ENCODE results near the gene UTP11.
"Not testable (repeated sequence)": the region's sequence is repeated elsewhere in the genome, so short reads cannot be mapped to it uniquely, and the experiment has no call there.

UTP11 gene

DNA sequence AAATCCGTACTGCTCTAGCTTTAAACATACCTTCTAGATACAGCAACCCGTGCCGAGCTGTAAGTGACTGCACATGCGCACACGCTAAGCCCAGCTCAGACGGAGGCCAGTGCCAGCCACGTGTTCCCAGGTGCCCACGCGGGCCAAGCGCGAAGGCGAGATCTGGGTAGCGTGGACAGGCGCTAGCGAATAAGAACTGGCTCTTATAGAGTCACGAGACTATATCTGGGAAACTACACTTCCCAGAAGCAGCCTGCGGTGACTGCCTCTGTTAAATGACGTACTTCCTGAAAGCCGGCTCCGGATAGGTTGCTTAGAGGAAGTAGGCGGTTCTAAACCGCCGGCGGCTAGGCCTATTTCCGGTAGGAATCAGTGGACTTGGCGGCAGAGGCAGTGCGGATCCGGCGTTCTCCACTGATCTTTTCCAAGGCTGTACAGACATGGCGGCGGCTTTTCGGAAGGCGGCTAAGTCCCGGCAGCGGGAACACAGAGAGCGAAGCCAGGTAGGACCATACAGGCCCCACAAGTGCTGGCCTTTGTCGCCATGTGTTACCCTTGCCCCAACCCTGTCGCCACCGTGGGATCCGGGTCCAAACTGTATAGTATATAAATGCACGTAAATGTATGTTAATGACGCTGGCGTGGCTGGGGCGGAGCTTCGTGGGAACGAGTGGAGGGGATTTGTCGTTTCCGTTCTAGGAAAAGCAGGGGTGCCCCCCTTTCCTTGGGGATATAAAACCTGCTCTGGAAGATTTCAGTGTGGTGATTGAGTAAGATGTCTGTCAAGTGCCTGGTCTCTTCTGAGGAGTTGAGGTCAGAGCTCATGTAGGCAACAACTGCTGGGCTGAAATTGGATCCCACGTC is at the start of gene UTP11:
Gene UTP11 (plus strand): TSS at position 372 of the 864 bp plus-strand sequence. CDS start 69 bp downstream, at position 441.
- DNase-seq: peak; percentile 100

DNA sequence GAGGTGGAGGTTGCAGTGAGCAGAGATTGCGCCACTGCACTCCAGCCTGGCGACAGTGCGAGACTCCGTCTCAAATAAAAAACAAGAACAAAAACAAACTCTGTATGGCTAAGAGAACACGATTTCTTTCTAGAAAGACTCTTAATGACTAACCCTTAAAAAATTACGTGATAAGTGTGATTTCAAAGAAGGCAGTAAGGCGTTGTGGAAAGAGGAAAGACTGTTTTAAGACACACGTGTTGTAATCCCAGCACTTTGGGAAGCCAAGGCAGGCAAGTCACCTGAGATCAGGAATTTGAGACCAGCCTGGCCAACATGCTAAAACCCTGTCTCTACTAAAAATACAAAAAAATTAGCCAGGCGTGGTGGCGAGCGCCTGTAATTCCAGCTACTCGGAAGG is 48.4 kb upstream of the UTP11 start:
- not testable (repeated sequence) for DNase-seq

DNA sequence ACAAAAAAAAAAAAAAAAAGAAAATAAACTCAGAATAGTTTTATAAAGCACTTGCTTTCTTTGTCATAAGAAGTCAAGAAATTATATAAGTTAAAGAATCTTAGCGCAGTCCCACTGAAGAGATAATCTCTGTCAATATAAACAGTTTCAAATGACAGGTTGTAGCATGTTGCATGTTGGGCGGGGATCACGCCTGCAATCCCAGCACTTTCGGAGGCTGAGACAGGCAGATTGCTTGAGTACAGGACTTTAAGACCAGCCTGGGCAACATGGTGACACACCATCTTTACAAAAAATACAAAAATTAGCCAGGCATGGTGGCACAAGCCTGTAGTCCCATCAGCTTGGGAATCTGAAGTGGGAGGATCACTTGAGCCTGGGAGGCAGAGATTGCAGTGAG is 47.2 kb upstream of the UTP11 start:
- DNase-seq: no peak

DNA sequence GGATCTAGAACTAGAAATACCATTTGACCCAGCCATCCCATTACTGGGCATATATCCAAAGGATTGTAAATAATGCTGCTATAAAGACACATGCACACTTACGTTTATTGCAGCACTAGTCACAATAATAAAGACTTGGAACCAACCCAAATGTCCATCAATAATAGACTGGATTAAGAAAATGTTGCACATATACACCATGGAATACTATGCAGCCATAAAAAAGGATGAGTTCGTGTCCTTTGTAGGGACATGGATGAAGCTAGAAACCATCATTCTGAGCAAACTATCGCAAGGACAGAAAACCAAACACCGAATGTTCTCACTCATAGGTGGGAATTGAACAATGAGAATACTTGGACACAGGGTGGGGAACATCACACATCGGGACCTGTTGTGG is 38.9 kb upstream of the UTP11 start:
- not testable (repeated sequence) for DNase-seq

DNA sequence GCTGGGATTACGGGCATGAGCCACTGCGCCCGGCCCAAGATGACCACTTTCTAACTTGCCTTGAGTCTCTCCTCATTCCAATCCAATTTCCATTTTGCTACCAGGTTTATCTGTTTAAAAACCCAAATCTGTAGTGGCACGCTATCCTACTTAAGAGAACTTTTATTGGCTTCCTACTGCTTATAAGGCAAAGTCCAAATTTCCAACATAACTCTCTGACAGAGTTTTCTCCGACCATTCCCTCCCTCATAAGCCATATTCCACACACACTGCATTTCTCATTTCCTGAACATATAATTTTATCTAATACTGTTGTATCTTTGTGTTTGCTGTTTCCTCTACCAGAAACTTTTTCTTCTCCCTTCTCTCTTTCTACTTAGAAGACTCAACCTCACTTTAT is 38.0 kb upstream of the UTP11 start:
- no peak for DNase-seq

DNA sequence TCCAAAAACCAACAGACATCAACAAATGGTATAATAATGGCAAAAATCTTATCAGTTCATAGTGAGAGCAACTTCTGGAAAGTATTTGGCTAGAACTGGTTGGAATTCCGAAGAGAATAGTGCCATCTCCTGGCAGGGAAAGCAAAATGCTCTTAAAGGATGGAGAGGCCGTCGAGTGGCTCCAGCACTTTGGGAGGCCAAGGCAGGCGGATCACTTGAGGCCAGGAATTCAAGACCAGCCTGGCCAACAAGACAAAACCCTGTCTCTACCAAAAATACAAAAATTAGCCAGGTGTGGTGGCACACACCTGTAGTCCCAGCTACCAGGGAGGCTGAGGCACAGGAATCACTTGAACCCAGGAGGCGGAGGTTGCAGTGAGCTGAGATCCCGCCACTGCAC is 37.5 kb upstream of the UTP11 start:
- peak; percentile 19 for DNase-seq

DNA sequence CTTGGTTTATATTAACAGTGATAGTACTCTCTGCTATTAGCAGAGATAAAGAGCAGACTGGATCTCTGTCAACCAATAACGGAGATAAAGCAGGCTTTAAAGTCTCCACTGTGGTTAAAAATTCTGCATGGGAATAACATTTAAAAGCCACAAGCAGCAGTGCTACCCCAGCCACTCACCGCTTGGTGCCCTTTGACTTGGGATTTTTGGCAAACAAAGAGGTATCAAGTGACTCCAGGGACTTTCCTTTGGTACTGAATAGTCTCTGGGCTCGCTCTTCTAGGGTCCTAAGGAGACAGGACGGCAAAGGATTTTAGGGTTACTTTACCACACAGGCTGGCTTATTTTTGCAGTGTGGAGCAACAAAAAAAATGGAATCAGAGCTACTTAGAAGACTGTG is 34.0 kb upstream of the UTP11 start:
- DNase-seq: no peak

DNA sequence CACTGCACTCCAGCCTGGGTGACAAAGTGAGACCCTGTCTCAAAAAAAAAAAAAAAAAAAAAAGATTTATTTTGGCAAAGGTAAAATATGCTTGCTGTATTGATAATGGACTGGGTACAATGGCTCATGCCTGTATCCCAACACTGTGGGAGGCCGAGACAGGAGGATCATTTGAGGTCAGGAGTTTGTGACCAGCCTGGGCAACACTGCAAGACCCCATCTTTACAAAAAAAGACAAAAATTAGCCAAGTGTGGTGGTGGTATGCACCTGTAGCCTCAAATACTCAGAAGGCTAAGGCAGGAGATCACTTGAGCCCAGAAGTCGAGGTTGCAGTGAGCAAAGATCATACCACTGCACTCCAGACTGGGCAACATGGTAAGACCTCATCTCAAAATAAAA is 29.0 kb upstream of the UTP11 start:
- no peak for DNase-seq

DNA sequence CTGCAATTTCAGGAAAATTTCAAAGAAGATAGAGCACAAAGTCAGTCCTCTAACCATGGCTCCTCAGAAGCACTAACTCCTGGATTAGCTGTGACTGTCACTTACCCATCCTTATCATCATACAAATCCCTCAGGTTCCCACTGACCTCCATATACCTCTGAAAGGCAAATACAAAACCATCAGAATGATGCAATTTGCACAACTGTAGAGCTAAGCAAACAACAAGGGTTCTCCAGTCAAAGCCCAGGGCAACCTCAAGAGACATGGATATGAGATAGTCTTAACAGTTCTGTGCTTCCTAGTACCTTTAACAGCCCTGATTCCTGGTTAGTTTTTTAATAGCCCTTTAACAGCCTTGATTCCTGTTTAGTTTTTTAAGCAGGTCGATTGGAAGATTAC is 24.9 kb upstream of the UTP11 start:
- DNase-seq: no peak

DNA sequence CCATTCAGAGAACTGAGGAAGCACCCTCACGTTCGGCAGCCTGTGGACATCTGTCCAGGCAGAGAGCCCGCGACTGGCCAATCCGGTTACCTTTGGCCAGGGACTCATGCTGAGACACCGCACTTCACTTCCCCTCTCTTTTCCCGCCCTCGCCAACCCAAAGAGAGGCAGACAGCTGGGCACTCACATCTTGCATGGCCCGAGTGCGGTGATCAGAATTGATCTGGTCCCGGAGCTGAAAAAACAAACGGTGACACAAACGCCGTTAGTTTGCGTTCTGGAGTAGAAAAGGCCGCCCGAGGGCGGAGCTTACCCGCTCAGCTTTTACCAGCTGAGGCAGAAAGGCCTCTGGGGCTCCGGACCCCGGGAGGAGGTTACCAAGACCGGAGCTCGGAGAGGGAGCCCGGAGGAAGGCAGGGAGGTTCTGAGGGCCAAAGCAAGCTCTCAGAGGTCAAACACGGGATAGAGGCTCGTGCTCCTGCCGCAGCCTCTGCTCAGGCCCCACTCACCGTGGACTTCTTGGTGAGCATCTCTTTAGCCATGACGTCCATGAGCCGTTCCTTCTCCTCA is 23.1 kb upstream of the UTP11 start:
- DNase-seq: peak; percentile 37

DNA sequence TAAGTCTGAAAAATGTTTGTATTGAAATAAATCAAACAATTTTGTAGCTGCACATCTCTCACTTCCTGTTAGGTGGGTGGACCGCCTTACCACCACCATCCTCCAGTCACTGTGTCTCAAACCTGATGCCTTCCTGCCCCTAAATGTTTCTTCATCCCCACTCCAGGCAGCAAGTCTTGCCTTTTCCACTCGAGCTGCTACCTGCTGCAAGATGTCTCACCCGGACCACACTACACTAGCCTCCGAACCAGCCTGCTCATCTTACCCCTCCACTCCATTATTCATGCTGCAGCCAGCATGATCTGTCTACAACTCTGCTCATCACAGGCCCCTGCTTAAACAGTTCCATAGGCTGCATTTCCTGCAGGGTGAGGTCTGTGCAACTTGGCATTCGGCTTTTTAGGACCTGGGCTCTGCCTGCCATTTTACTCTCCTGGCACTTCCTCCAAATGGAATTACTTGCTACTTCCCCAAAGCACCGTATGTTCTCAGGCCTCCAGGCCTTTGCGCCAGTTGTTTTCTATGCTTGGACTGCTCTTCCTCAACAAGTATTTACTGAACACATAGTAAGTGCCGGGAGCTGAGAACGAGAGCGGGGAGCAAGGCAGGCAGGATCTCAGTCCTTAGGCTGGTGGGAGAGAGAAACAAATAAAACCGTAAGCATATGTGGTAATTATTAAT is 17.5 kb upstream of the UTP11 start:
- peak; percentile 33 for DNase-seq

DNA sequence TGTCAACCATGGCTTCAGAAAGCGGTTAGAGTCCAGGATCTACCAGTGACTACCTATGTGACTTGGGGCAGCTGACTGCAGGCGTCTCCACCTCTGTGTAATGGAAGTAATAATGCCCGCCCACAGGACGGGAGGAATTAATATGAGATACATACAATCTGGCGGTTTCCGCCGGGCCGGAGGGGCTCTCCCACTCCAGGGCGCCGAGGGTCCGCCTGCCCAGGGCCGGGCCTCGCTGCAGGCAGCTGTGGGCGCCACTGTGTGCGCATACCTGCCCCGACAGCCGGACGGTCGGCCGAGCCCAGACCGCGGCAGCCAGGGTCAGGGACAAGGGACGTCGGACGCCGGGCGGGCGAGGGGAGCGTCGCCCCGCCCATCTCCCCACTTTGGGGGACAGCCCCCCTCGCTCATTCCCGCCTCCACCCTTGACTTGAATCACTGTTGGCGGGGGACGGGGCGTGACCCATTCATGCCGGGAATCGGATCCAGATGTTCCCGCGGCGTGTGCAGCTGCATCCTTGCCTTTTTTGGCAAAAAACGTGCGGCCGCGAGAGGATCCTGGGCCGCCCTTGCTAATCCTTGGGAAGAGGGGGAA is 16.7 kb upstream of the UTP11 start:
- DNase-seq: no peak

GRCh38 chr1:37997256-37998088 is 15.1 kb upstream of the UTP11 start:
- no peak for DNase-seq

GRCh38 chr1:37998089-37998808 is 14.3 kb upstream of the UTP11 start:
- DNase-seq: no peak

DNA sequence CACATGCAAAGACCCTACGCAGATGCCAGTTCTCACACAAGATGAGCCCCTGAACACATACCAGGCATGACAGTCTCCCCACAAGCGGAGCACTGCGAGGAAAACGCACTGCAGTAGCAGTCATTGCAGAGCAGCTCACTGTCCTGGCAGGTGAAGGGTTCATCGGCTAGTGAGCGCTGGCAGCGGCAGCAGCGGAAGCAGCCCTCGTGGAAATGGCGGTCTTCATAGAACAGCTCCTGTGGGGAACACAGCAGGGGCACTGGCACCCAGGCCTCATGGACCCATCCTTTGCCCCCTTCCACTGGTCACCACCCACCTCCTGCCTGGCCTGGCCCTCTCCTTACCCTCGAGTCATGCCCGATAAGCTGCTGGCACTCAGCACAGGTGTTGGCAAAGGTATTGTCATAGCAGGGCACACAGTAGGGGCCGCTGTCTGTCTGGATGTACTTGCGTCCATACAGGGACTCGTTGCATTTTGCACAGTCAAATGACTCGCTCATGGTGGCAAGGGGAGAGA is 13.6 kb upstream of the UTP11 start:
- DNase-seq: no peak

- DNase-seq: peak; percentile 79
Measured at GRCh38 chr1:37999430-38000232, 12.9 kb upstream of the UTP11 start.

DNA sequence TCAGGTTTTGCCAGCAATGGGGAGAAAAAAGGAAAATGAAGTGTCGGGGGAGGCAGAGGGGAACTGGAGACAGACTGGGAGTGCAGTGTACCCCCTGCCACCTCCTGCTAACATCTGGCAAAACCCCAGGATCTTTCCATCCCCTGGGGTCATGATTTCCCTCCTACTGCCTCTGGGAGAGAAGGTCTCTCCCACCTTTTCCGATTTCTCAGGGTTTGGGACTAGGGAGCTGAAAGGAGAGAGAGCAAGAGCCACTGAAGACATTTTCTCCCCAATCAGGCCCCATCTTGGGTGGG is 12.4 kb upstream of the UTP11 start:
- DNase-seq: no peak

GRCh38 chr1:38000529-38001455 is 11.7 kb upstream of the UTP11 start:
- DNase-seq: peak; percentile 18

DNA sequence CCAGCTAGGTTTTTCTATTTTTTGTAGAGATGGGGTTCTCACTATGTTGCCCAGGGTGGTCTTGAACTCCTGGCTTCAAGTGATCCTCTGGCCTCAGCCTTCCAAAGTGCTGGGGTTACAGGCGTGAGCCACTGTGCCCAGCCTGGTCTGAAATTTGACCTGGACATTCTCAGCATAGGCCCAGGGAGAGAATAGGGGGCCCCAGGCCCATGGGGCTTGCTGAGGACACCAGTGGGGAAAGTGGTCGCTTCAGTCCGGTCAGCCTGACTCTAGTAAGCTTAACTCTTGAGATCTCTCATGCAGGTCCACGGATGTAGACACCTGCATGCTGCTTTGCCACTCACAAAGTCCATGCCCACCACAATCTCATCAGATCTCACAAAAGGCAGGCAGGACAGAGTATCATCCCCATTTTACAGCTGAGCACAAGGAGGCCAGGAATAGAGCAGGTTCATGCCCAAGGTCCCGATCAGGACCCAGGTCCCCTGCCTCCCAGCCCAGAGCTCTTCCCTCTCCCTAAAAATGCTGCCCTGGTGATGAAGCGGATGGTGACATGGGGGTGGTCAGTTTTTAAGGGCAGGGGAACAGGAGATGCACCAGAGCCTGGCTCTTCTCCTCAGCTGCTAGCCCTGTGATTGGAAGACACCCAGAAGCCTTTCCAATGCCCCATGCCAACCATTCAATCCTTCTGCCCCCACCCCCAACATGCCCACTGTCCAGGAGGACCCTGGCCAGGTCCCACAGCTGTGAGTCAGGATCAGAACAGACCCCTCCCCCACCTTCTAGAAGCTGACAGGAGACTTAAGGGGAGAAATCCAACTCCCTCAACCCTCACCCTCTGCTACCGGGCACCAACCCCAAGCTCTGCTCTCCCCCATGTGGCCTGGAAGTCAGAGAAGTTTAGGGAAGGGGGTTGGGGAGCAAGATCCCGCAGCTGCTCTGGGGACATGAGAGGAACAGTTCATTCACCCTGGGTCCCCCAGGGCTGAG is 9.0 kb upstream of the UTP11 start:
- DNase-seq: no peak
